Measurements from ENCODE around the gene PHLPP1.

PHLPP1 gene

DNA sequence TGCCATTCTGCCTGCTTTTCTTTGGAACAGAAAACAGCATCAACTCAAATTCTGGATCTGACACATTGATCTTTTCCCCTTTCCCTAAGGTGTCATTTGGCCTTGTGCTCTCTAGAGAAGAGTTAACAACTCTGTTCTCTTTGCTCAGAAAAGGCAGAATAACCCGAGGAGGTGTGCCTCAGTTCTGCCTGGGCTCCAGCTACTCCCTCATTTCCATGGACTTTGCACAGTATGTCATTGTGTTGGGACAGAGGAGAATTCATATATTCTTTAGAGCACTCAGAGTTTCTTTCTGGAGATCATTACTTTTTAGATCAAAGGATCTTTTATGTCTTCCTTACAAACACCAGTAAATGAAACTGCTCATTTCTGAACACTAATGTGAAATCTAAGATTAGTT is 249.1 kb downstream of the PHLPP1 start:
- in situ Hi-C loops (cut with MboI; ENCODE audit: low pct_unique_long_range_greater_than_20kb, low sequenced_read_pairs, unreplicated experiment), result no loop called here
- no peak for DNase-seq (ENCODE audit: low spot score)
- TF ChIP-seq, protein P1, sequence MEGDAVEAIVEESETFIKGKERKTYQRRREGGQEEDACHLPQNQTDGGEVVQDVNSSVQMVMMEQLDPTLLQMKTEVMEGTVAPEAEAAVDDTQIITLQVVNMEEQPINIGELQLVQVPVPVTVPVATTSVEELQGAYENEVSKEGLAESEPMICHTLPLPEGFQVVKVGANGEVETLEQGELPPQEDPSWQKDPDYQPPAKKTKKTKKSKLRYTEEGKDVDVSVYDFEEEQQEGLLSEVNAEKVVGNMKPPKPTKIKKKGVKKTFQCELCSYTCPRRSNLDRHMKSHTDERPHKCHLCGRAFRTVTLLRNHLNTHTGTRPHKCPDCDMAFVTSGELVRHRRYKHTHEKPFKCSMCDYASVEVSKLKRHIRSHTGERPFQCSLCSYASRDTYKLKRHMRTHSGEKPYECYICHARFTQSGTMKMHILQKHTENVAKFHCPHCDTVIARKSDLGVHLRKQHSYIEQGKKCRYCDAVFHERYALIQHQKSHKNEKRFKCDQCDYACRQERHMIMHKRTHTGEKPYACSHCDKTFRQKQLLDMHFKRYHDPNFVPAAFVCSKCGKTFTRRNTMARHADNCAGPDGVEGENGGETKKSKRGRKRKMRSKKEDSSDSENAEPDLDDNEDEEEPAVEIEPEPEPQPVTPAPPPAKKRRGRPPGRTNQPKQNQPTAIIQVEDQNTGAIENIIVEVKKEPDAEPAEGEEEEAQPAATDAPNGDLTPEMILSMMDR (IDR thresholded peaks at IDR 0.05; ENCODE audit: extremely low read depth, insufficient read depth, missing control alignments), result no peak

DNA sequence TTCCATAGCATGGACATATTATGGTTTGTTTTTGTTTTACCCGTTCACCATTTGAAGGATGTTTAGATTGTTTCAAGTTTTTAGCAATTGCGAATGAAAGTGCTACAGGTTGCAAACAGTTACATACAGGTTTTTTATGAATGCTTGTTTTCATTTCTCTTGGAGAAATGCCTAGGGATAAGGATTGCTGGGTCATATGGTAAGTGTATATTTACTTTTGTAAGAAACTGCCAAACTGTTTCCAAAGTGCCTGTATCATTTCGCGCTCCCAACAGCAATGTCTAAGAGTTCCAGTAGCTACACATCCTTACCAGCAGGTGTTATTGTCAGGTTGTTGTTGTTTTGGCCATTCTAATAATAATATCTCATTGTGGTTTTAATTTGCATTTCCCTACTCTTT is 251.7 kb downstream of the PHLPP1 start:
- in situ Hi-C loops (cut with MboI; ENCODE audit: low pct_unique_long_range_greater_than_20kb, low sequenced_read_pairs, unreplicated experiment), result no loop called here
- TF ChIP-seq, protein P1 (IDR thresholded peaks at IDR 0.05; ENCODE audit: extremely low read depth, insufficient read depth, missing control alignments), result no peak
- no peak for DNase-seq (ENCODE audit: low spot score)

DNA sequence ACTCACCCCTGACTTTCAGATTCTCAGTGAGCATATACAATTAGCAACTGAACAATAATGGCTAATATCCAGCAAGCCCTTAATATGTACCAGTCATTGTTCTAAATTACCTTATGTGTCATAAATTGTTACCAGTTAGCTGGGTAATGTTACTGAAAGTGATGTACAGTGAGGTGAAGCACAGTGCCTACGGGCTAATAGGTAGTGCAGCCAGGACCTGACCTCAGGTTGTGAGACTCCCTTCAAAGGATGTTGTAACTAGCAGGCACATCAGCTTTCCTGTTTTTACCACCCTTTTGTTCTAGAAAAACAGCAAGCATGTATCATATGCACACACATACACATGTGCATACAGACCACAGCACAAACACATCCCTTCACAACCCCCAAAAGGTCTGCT is 258.3 kb downstream of the PHLPP1 start:
- TF ChIP-seq, protein P1 (IDR thresholded peaks at IDR 0.05; ENCODE audit: extremely low read depth, insufficient read depth, missing control alignments), result no peak
- no peak for DNase-seq (ENCODE audit: low spot score)
- in situ Hi-C loops (cut with MboI; ENCODE audit: low pct_unique_long_range_greater_than_20kb, low sequenced_read_pairs, unreplicated experiment), result no loop called here

DNA sequence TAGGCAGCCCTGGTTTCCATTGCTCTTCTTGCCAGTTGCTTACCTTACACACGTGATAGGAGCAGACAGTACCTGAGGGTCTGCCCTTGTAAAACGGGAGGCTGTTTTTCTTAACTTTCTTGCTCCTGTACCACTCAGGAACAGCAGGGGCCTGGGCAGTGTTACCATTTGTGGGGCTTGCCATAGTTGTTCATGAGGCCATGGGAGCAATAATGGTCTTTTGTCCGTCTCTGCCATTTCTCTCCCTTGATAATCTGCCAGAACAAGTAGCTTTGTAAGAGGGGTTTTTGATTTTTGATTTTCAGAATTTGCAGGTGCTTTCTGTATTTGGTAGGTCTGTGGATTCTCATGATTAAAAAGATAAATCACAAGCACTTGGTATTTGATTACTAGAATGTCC is 259.0 kb downstream of the PHLPP1 start:
- DNase-seq (ENCODE audit: low spot score), result no peak
- in situ Hi-C loops (cut with MboI; ENCODE audit: low pct_unique_long_range_greater_than_20kb, low sequenced_read_pairs, unreplicated experiment), result no loop called here
- TF ChIP-seq, protein P1 (IDR thresholded peaks at IDR 0.05; ENCODE audit: extremely low read depth, insufficient read depth, missing control alignments), result no peak

DNA sequence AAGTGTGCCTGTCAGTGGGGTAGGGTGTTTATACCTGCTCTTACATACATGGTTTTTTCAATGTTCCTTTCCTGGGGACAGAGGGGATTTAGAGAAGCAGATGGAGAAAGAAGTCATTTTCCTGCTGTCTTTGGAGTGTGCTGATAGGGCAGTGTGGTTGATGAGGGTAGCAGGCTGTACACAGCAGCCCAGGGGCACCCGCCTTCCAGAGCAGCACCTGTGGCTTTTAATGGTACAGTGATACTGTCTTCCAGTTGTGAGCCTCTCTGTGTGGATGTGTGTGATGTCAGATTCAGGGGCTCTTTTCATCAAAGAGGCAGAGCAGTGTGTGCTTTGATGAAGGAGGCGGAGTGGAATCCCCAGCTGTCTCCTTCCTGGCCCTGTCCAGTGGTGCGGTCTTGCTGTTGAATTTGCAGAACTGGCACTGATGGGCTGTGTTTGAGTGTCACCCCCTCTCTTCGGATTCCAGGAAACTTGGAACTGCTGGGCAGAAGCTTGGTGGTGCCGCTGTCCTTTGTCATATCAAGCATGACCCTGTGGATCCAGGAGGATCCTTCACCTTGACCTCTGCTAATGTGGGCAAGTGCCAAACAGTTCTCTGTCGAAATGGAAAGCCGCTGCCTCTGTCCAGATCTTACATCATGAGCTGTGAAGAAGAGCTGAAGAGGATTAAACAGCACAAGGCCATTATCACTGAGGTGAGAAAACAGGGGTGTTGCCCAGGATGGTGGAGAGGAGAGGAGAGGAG is 259.8 kb downstream of the PHLPP1 start:
- TF ChIP-seq, protein P1 (IDR thresholded peaks at IDR 0.05; ENCODE audit: extremely low read depth, insufficient read depth, missing control alignments), result no peak
- in situ Hi-C loops (cut with MboI; ENCODE audit: low pct_unique_long_range_greater_than_20kb, low sequenced_read_pairs, unreplicated experiment), result loop anchor here (25.0 kb wide), 1 partner anchor 363 kb away; no protein-coding TSS in a partner anchor
- no peak for DNase-seq (ENCODE audit: low spot score)

DNA sequence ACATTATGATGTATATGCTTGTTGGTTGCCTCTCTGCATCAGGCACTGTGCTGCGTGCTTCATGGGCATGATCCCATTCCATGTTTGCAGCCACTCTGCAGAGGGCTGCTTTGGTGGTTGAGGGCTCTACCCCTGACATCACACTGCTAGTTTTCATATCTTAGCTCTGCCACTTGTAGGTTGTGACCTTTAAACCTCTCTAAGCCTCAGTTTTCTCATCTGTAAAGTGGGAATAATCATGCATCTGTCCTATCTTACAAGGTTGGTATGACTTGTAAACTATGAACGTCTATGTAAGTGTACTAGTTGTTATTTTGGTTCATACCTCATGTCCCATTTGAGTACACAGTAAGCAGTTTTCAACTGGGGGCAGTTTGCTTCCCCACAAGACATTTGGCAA is 260.4 kb downstream of the PHLPP1 start:
- in situ Hi-C loops (cut with MboI; ENCODE audit: low pct_unique_long_range_greater_than_20kb, low sequenced_read_pairs, unreplicated experiment), result loop anchor here (25.0 kb wide), 1 partner anchor 363 kb away; no protein-coding TSS in a partner anchor
- no peak for DNase-seq (ENCODE audit: low spot score)
- TF ChIP-seq, protein P1 (IDR thresholded peaks at IDR 0.05; ENCODE audit: extremely low read depth, insufficient read depth, missing control alignments), result no peak
